Measurements from ENCODE around the gene ABTB2. TPM values are rescaled to one million over a fixed set of nuclear protein-coding genes. Genes with fewer than 3 reads are reported as not detected.

The ABTB2 gene
- total RNA-seq, 4 donors from 2014 or later = 5.0 to 44.1 (median 33.0) TPM

- TF ChIP-seq POLR2A (IDR thresholded peaks at IDR 0.05) (no peak), CTCF (IDR thresholded peaks at IDR 0.05) (no peak)
- Histone ChIP-seq H3K27ac (no peak overlapping the region), H3K9me3 (no peaks in the 10 kb centered on the region), H3K27me3 (no peaks in the 10 kb centered on the region), H3K4me3 (no peak overlapping the region), H3K36me3 (no peaks in the 10 kb centered on the region), H3K4me1 (no peaks in the 10 kb centered on the region)
- no peak for DNase-seq
These were observed 145.2 kb downstream of the ABTB2 start for GRCh38 chr11:34212566-34212965.

GRCh38 chr11:34209809-34210208 lies 148.0 kb downstream of the ABTB2 start:
- no peak overlapping the region for H3K4me3 ChIP-seq
- no peaks in the 10 kb centered on the region for H3K27me3 ChIP-seq
- no peaks in the 10 kb centered on the region for H3K9me3 ChIP-seq
- no peak for DNase-seq
- no peaks in the 10 kb centered on the region for H3K4me1 ChIP-seq
- H3K27ac ChIP-seq = no peak overlapping the region
- TF ChIP-seq POLR2A (IDR thresholded peaks at IDR 0.05) (no peak), CTCF (IDR thresholded peaks at IDR 0.05) (no peak)
- H3K36me3 ChIP-seq = no peaks in the 10 kb centered on the region

- no peaks in the 10 kb centered on the region for H3K36me3 ChIP-seq
- DNase-seq = peak in 1 of 3 donors; percentile 57
- TF ChIP-seq CTCF (IDR thresholded peaks at IDR 0.05) (no peak), POLR2A (IDR thresholded peaks at IDR 0.05) (no peak)
These were observed 149.3 kb downstream of the ABTB2 start for GRCh38 chr11:34208266-34209135.

GRCh38 chr11:34207487-34208180 lies 150.2 kb downstream of the ABTB2 start:
- Histone ChIP-seq H3K27ac (no peak overlapping the region), H3K4me3 (no peak overlapping the region), H3K27me3 (no peaks in the 10 kb centered on the region), H3K4me1 (no peaks in the 10 kb centered on the region), H3K36me3 (no peaks in the 10 kb centered on the region), H3K9me3 (no peaks in the 10 kb centered on the region)
- DNase-seq = no peak
- TF ChIP-seq CTCF (IDR thresholded peaks at IDR 0.05) (no peak), POLR2A (IDR thresholded peaks at IDR 0.05) (no peak)

More at GRCh38 chr11:34208266-34209135, 149.3 kb downstream of the ABTB2 start:
- no peaks in the 10 kb centered on the region for H3K27me3 ChIP-seq
- H3K27ac ChIP-seq = no peak overlapping the region
- no peaks in the 10 kb centered on the region for H3K4me1 ChIP-seq
- no peak overlapping the region for H3K4me3 ChIP-seq
- H3K9me3 ChIP-seq = no peaks in the 10 kb centered on the region

- Histone ChIP-seq H3K4me3 (no peak overlapping the region), H3K36me3 (no peaks in the 10 kb centered on the region), H3K4me1 (no peaks in the 10 kb centered on the region), H3K27ac (no peak overlapping the region), H3K27me3 (no peaks in the 10 kb centered on the region), H3K9me3 (no peaks in the 10 kb centered on the region)
- TF ChIP-seq CTCF (IDR thresholded peaks at IDR 0.05) (no peak), POLR2A (IDR thresholded peaks at IDR 0.05) (no peak)
- no peak for DNase-seq
These were observed 151.2 kb downstream of the ABTB2 start for GRCh38 chr11:34206407-34207300.

All from Peyer's patch (tissue), 4 donors.